B cell (primary cell): ENCODE data around the gene KMO. TPM values are rescaled to one million over a fixed set of nuclear protein-coding genes. Genes with fewer than 3 reads are reported as not detected.

Experiments
- ATAC-seq: fragments of 200-7000 bp; cut with Tn5 transposase; one replicate; pipeline ENCODE4 v1.10.0; 2021; ENCODE audit warnings: low read depth, mild to moderate bottlenecking, moderate number of reproducible peaks, moderate library complexity
- CTCF ChIA-PET: fragments of 350-600 bp; sonication (Branson Sonifier 250); formaldehyde crosslinking; loops from one replicate; lab custom pipeline; 2021; ENCODE audit warnings: antibody characterized with exemption, inconsistent platforms; lab: Charles Lee
- POLR2A ChIA-PET: fragments of 350-600 bp; sonication (Branson Sonifier 250); formaldehyde crosslinking; loops from one replicate; lab custom pipeline; 2021; ENCODE audit warnings: antibody characterized with exemption; lab: Charles Lee
- DNase-seq: peaks from one replicate; pipeline ENCODE4 v3.0.0; 2013
- H2AFZ ChIP-seq: 2 replicates; pipeline ENCODE4 v1.6.1; 2012; ENCODE audit warnings: mild to moderate bottlenecking, low read depth, low read length; ENCODE audit not compliant: insufficient read depth, poor library complexity, severe bottlenecking
- H3K27ac ChIP-seq, 2 donors: 1 replicate in 1 of 2; 2 replicates in 1 of 2; pipeline ENCODE4 v1.5.1; 2012 to 2013; ENCODE audit warnings: low read length in 2 of 2, mild to moderate bottlenecking in 2 of 2, moderate library complexity in 1 of 2
- H3K27me3 ChIP-seq, 4 experiments: fragments of 200-600 bp in 1 of 4; sonication (generic) in 1 of 4; replicated peaks in 1 of 4; 1 replicate in 2 of 4; 2 replicates in 2 of 4; pipeline versions ENCODE4 v1.6.1 to v1.7.0; 2013 to 2016; ENCODE audit warnings: low read length in 3 of 4, mild to moderate bottlenecking in 2 of 4, mixed read lengths in 1 of 4, moderate library complexity in 1 of 4; ENCODE audit not compliant: insufficient read depth in 4 of 4, control insufficient read depth in 3 of 4; ENCODE audit errors: control extremely low read depth in 1 of 4
- H3K36me3 ChIP-seq, 2 experiments: replicated peaks in 1 of 2; 1 replicate in 1 of 2; 2 replicates in 1 of 2; pipeline versions ENCODE4 v1.6.1 to v1.7.1; 2013; ENCODE audit warnings: low read length in 1 of 2; ENCODE audit not compliant: insufficient read depth in 2 of 2, control insufficient read depth in 1 of 2; ENCODE audit errors: control extremely low read depth in 1 of 2, extremely low read depth in 1 of 2
- H3K4me1 ChIP-seq, 2 donors: fragments of 200-600 bp in 1 of 2; sonication (generic) in 1 of 2; 1 replicate in 1 of 2; 2 replicates in 1 of 2; pipeline versions ENCODE4 v1.5.1 to v1.6.1; 2013 to 2017; ENCODE audit warnings: low read length in 2 of 2; ENCODE audit not compliant: control insufficient read depth in 2 of 2, insufficient read depth in 2 of 2
- H3K4me2 ChIP-seq: replicated peaks from 2 replicates; pipeline ENCODE3; 2012; ENCODE audit warnings: mild to moderate bottlenecking, low read depth, low read length; ENCODE audit not compliant: poor library complexity, severe bottlenecking
- H3K4me3 ChIP-seq, 5 experiments: fragments of 200-600 bp in 1 of 5; sonication (generic) in 1 of 5; 1 replicate in 3 of 5; 2 replicates in 2 of 5; pipeline versions ENCODE4 v1.5.1 to v1.7.0; 2011 to 2016; ENCODE audit warnings: low read length in 4 of 5, mild to moderate bottlenecking in 4 of 5, low read depth in 2 of 5, control low read depth in 1 of 5, moderate library complexity in 1 of 5; ENCODE audit not compliant: insufficient read depth in 1 of 5; ENCODE audit errors: control extremely low read depth in 1 of 5, extremely low read depth in 1 of 5
- H3K79me2 ChIP-seq: fragments of 200-600 bp; sonication (generic); one replicate; pipeline ENCODE4 v1.6.0; 2016; ENCODE audit warnings: low read length; ENCODE audit not compliant: control insufficient read depth, insufficient read depth
- H3K9ac ChIP-seq: fragments of 200-600 bp; sonication (generic); 2 replicates; pipeline ENCODE4 v1.6.1; 2017; ENCODE audit warnings: mild to moderate bottlenecking, low read length, moderate library complexity
- H3K9me3 ChIP-seq, 3 donors: one replicate each; pipeline versions ENCODE4 v1.6.1 to v1.7.1; 2013; ENCODE audit warnings: low read length in 2 of 3; ENCODE audit not compliant: control insufficient read depth in 2 of 3, insufficient read depth in 1 of 3; ENCODE audit errors: control extremely low read depth in 1 of 3
- H4K20me1 ChIP-seq: 2 replicates; pipeline ENCODE4 v1.6.0; 2012; ENCODE audit warnings: mild to moderate bottlenecking, low read length; ENCODE audit not compliant: insufficient read depth, control insufficient read depth, poor library complexity, severe bottlenecking
- H3K27ac Mint-ChIP-seq: one replicate; pipeline ENCODE4 v1.8.0; 2021; ENCODE audit warnings: mixed read lengths
- H3K27me3 Mint-ChIP-seq: one replicate; pipeline ENCODE4 v1.8.0; 2021; ENCODE audit warnings: mixed read lengths
- H3K4me1 Mint-ChIP-seq: one replicate; pipeline ENCODE4 v1.8.0; 2021; ENCODE audit warnings: mixed read lengths
- H3K4me3 Mint-ChIP-seq: one replicate; pipeline ENCODE4 v1.8.0; 2021; ENCODE audit warnings: mixed read lengths
- H3K9me3 Mint-ChIP-seq: one replicate; pipeline ENCODE4 v1.8.0; 2022; ENCODE audit warnings: mixed read lengths; ENCODE audit not compliant: insufficient read depth
- EZH2 ChIP-seq: IDR thresholded peaks from 2 replicates; pipeline ENCODE4 v1.6.1; 2012; ENCODE audit warnings: borderline replicate concordance, low read depth, mild to moderate bottlenecking, moderate library complexity, low read length; ENCODE audit not compliant: insufficient read depth, poor library complexity, severe bottlenecking
- WGBS: methylation state at CpG from one replicate; pipeline ENCODE4 v1.1.5; 2013; ENCODE audit warnings: missing lambda C conversion rate; ENCODE audit not compliant: insufficient coverage; 5-methylcytosine and 5-hydroxymethylcytosine counted together
- intact Hi-C: fragments of 100-400 bp; cut with micrococcal nuclease; formaldehyde crosslinking; loops from one replicate; pipeline ENCODE4 v1.10.0; 2022
- polyA plus RNA-seq: library from polyadenylated mRNA; depleted of rRNA; stranded (reverse); fragments of >200 nt; gene quantifications from 2 replicates; pipeline ENCODE4 v1.2.3, GENCODE V29; 2012
- total RNA-seq, 2 donors: library from RNA; stranded (reverse); fragments of 120-200 nt in 1 of 2; gene quantifications; 1 replicate in 1 of 2; 2 replicates in 1 of 2; pipeline versions ENCODE4 v1.2.3 to v1.2.4, GENCODE V29; 2013 to 2022
- TF ChIP-seq, protein P1 (sequence below): fragments of 200-600 bp; IDR thresholded peaks from one replicate; pipeline ENCODE4 v1.8.0; 2022; ENCODE audit warnings: antibody characterized with exemption, mild to moderate bottlenecking

KMO gene
- total and polyA plus RNA-seq, 2 donors (not counting 1 experiment from before 2014, with no cell fraction given): 14.0 to 34.0 TPM

DNA sequence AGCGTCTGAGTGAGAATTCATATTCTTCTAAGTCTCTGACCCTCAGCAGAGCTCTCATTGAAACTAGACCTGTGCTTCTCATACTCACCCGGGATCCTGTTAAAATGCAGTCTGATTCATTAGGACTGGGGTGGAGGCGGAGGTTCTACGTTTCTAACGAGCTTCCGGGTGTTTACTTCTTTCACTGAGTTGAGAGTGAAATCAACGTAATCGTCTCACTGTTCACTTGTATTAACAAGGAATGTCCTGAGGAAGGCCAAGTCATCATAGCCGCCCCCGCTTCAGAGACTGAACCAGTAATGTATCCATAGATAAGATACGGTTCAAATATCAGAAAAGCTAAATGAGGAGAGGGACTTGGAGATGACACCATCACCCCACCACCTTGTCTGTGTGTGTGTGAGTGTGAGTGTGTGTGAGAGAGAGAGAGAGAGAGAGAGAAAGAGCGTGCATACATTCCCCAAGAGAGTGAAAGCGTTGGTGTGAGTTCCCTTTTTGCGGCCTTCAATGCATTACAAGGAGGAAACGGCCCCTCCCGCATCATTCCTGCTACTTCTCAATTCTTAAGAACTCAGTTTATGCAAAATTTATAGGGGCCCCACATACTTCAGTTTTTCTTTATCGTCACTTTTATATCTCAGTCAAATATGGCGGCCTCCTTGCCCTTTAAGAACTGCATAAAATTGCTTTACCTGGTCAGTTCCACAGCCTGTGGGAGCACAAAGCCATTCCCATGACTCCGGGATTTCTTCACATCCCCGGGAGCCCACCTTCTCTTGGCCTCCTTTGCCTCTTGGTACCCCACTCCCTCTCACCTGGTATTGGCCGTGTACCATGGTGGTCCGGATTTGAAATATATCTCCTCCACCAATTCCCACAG lies 19.8 kb downstream of the KMO start:
- Histone ChIP-seq H3K79me2 (peaks cover 37% of the 10 kb centered on the region), H3K4me1 (peaks cover 39 to 41% of the 10 kb centered on the region in 2 donors), H3K27ac (peak overlapping the region; percentile 95 to 97), H3K4me3 (peak overlapping the region; percentile 52 to 77 (median 65)), H3K4me2 (peak overlapping the region; percentile 82), H2AFZ (peak overlapping the region; percentile 80), H3K9ac (peak overlapping the region; percentile 83), H3K27me3 (no peaks in the 10 kb centered on the region), H4K20me1 (no peaks in the 10 kb centered on the region), H3K9me3 (peaks cover 0 to 4% (median 0%) of the 10 kb centered on the region in 3 donors), H3K36me3 (peaks cover 0 to 19% of the 10 kb centered on the region in 2 experiments)
- DNase-seq (peak; percentile 93), ATAC-seq (peak; percentile 91)
- Mint-ChIP-seq H3K4me1 (peaks cover 51% of the 10 kb centered on the region), H3K9me3 (no peaks in the 10 kb centered on the region), H3K27ac (peak overlapping the region; percentile 99), H3K27me3 (peaks cover 3% of the 10 kb centered on the region), H3K4me3 (peak overlapping the region; percentile 93)
- ChIA-PET CTCF (interaction anchor here (0.7 to 4.0 kb wide), 11 partner anchors 13 to 446 kb away, joined by 3 to 35 read pairs (median 5); partner anchors contain the start of genes CHML, KMO, MAP1LC3C and OPN3), POLR2A (interaction anchor here (0.7 to 3.6 kb wide), 7 partner anchors 10 to 75 kb away, joined by 3 to 43 read pairs (median 3); partner anchors contain the start of genes FH and KMO)
- TF ChIP-seq EZH2: no peak
- TF ChIP-seq, protein P1, sequence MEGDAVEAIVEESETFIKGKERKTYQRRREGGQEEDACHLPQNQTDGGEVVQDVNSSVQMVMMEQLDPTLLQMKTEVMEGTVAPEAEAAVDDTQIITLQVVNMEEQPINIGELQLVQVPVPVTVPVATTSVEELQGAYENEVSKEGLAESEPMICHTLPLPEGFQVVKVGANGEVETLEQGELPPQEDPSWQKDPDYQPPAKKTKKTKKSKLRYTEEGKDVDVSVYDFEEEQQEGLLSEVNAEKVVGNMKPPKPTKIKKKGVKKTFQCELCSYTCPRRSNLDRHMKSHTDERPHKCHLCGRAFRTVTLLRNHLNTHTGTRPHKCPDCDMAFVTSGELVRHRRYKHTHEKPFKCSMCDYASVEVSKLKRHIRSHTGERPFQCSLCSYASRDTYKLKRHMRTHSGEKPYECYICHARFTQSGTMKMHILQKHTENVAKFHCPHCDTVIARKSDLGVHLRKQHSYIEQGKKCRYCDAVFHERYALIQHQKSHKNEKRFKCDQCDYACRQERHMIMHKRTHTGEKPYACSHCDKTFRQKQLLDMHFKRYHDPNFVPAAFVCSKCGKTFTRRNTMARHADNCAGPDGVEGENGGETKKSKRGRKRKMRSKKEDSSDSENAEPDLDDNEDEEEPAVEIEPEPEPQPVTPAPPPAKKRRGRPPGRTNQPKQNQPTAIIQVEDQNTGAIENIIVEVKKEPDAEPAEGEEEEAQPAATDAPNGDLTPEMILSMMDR: no peak
- 42% methylated on average over 8 of the region's 22 CpGs for WGBS
- intact Hi-C loops: loop anchor here (1.0 to 5.0 kb wide), 6 partner anchors 11 to 88 kb away; partner anchors contain the start of genes CHML, FH and OPN3
